PC-3 (cell line): Measurements from ENCODE around the gene HMCN1. TPM values are rescaled to one million over a fixed set of nuclear protein-coding genes. Genes with fewer than 3 reads are reported as not detected.

Experiments used
- ATAC-seq: fragments of 200-7000 bp; cut with Tn5 transposase; 2 replicates; pipeline ENCODE4 v1.9.1; 2020; ENCODE audit warnings: mild to moderate bottlenecking, moderate library complexity
- BruUV-seq: library from RNA; stranded (reverse); fragments of 400-500 nt; replicated peaks from 2 replicates; lab custom pipeline; 2021; lab: Mats Ljungman, UMichigan
- CTCF ChIA-PET: fragments of 300-600 bp; sonication (Branson Sonifier 250); formaldehyde crosslinking; loops from one replicate; lab custom pipeline; 2022; ENCODE audit warnings: antibody characterized with exemption; lab: Charles Lee
- POLR2A ChIA-PET: fragments of 300-600 bp; sonication (Branson Sonifier 250); formaldehyde crosslinking; loops from one replicate; lab custom pipeline; 2022; ENCODE audit warnings: antibody characterized with exemption; ENCODE audit not compliant: unreplicated experiment; lab: Charles Lee
- DNase-seq: peaks from one replicate; pipeline ENCODE4 v3.0.0-alpha.2; 2015
- H2AFZ ChIP-seq: fragments of 300-600 bp; sonication (generic); 2 replicates; pipeline ENCODE4 v1.6.0; 2016; ENCODE audit warnings: antibody characterized with exemption, low read length
- H3F3A ChIP-seq: fragments of 300-600 bp; sonication (generic); one replicate; pipeline ENCODE4 v1.6.0; 2017; ENCODE audit warnings: antibody characterized with exemption, low read length, control low read depth, mild to moderate bottlenecking; ENCODE audit not compliant: unreplicated experiment
- H3K27ac ChIP-seq: fragments of 300-600 bp; sonication (generic); 2 replicates; pipeline ENCODE4 v1.5.1; 2016; ENCODE audit warnings: mild to moderate bottlenecking, low read length
- H3K27me3 ChIP-seq: fragments of 300-600 bp; sonication (generic); 2 replicates; pipeline ENCODE4 v1.6.1; 2016; ENCODE audit warnings: low read length, mixed read lengths
- H3K36me3 ChIP-seq: fragments of 300-600 bp; sonication (generic); 2 replicates; pipeline ENCODE4 v1.6.1; 2016; ENCODE audit warnings: low read depth, mixed run types, low read length, mixed read lengths
- H3K4me1 ChIP-seq: fragments of 300-600 bp; sonication (generic); 2 replicates; pipeline ENCODE4 v1.5.1; 2016; ENCODE audit warnings: low read length; ENCODE audit not compliant: insufficient read depth
- H3K4me2 ChIP-seq: fragments of 300-600 bp; sonication (generic); 2 replicates; pipeline ENCODE4 v1.6.0; 2016; ENCODE audit warnings: low read length
- H3K4me3 ChIP-seq: fragments of 300-600 bp; sonication (generic); 2 replicates; pipeline ENCODE4 v1.5.1; 2016; ENCODE audit warnings: mild to moderate bottlenecking, low read length, mixed read lengths
- H3K79me2 ChIP-seq: fragments of 300-600 bp; sonication (generic); 2 replicates; pipeline ENCODE4 v1.6.1; 2017; ENCODE audit warnings: low read length, mixed read lengths
- H3K9ac ChIP-seq: fragments of 300-600 bp; sonication (generic); 2 replicates; pipeline ENCODE4 v1.6.0; 2016; ENCODE audit warnings: mild to moderate bottlenecking, low read length
- H3K9me2 ChIP-seq: fragments of 300-600 bp; sonication (generic); replicated peaks from 2 replicates; pipeline ENCODE4 v1.6.1; 2016; ENCODE audit warnings: mixed run types, low read length, mixed read lengths
- H3K9me3 ChIP-seq: fragments of 300-600 bp; sonication (generic); 2 replicates; pipeline ENCODE4 v1.6.1; 2016; ENCODE audit warnings: low read length, mixed read lengths
- H4K20me1 ChIP-seq: fragments of 300-600 bp; sonication (generic); 2 replicates; pipeline ENCODE4 v1.6.1; 2016; ENCODE audit warnings: low read length, mixed read lengths
- EZH2 ChIP-seq: fragments of 300-600 bp; sonication (generic); IDR thresholded peaks from one replicate; pipeline ENCODE4 v1.6.1; 2017; ENCODE audit warnings: antibody characterized with exemption, mild to moderate bottlenecking, low read length; ENCODE audit not compliant: unreplicated experiment
- EZH2phosphoT487 ChIP-seq: fragments of 300-600 bp; sonication (generic); IDR thresholded peaks from 2 replicates; pipeline ENCODE4 v1.6.1; 2018; ENCODE audit warnings: mild to moderate bottlenecking, antibody characterized with exemption, low read length, borderline replicate concordance
- intact Hi-C: fragments of 100-400 bp; cut with micrococcal nuclease; formaldehyde crosslinking; loops from 2 replicates; pipeline ENCODE4 v1.9.0; 2023
- total RNA-seq: library from RNA; depleted of rRNA; stranded (reverse); fragments of >200 nt; gene quantifications from 2 replicates; pipeline ENCODE4 v1.2.3, GENCODE V29; 2014
- TF ChIP-seq, protein P1 (sequence below): fragments of 300-600 bp; sonication (generic); conservative IDR thresholded peaks from 2 replicates; pipeline ENCODE4 v1.5.1; 2017; ENCODE audit warnings: antibody characterized with exemption, low read depth, mild to moderate bottlenecking, low read length

The HMCN1 gene
- total RNA-seq, 1 experiment from 2014 or later, result 0.66 TPM

DNA sequence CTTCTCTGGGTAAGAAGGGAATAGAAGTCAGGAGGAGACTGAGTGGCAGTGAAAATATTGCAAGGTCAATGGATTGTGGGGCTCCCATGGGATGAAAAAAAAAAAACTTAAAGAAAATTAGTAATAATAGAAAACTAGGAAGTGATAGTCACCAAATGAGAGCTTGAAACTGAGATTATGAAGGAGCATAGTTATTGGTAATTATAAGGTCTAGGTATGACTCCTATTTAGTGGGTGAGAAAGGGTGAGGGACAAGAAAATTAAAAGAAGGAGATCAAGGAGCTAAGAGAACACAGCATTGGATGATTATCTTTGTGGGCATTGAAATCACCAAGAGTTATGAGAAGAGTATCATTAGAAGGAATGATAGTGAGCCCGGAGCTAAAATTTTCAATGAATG lies 339.5 kb downstream of the HMCN1 start:
- TF ChIP-seq EZH2phosphoT487, result no peak
- no peak for TF ChIP-seq EZH2
- TF ChIP-seq, protein P1, sequence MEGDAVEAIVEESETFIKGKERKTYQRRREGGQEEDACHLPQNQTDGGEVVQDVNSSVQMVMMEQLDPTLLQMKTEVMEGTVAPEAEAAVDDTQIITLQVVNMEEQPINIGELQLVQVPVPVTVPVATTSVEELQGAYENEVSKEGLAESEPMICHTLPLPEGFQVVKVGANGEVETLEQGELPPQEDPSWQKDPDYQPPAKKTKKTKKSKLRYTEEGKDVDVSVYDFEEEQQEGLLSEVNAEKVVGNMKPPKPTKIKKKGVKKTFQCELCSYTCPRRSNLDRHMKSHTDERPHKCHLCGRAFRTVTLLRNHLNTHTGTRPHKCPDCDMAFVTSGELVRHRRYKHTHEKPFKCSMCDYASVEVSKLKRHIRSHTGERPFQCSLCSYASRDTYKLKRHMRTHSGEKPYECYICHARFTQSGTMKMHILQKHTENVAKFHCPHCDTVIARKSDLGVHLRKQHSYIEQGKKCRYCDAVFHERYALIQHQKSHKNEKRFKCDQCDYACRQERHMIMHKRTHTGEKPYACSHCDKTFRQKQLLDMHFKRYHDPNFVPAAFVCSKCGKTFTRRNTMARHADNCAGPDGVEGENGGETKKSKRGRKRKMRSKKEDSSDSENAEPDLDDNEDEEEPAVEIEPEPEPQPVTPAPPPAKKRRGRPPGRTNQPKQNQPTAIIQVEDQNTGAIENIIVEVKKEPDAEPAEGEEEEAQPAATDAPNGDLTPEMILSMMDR, result no peak
- Histone ChIP-seq H3K79me2 (no peaks in the 10 kb centered on the region), H2AFZ (no peak overlapping the region), H3K27ac (no peak overlapping the region), H3K27me3 (no peaks in the 10 kb centered on the region), H3K4me1 (0 out of 2 replicates have a peak, but pooled peaks cover 6% of the 10 kb centered on the region), H3K9me2 (no peaks in the 10 kb centered on the region), H3F3A (no peaks in the 10 kb centered on the region), H3K4me2 (no peak overlapping the region), H3K9me3 (no peaks in the 10 kb centered on the region), H3K4me3 (no peak overlapping the region), H3K36me3 (no peaks in the 10 kb centered on the region), H4K20me1 (no peaks in the 10 kb centered on the region), H3K9ac (no peak overlapping the region)
- no TSS peak for BruUV-seq
- CTCF ChIA-PET, result no interaction called here
- intact Hi-C loops, result no loop called here
- DNase-seq, result no peak
- POLR2A ChIA-PET, result no interaction called here
- ATAC-seq, result no peak

DNA sequence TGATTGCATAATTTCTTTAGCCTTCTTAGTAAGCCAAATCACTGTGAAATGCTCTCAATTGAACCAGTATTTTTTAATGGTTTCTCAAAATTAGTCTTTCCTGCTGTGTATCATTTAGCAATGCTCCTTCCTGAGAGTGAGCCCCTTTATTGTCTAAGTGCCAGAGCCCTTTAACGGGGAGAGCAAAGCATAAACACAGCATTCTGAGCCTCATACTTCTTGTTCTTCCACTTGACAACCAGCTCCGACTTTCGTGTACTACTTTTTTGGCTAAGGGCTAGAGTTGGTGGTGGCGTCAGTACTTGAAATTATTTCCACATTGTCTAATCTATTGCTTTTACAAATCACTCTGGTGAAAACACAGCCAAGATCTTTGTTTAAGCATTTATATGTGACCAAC lies 341.8 kb downstream of the HMCN1 start:
- BruUV-seq, result no TSS peak
- no peak for DNase-seq
- ATAC-seq, result no peak
- ChIA-PET POLR2A (no interaction called here), CTCF (no interaction called here)
- H3K4me3 ChIP-seq, result no peak overlapping the region
- H4K20me1 ChIP-seq, result no peaks in the 10 kb centered on the region
- TF ChIP-seq EZH2phosphoT487 (no peak), EZH2 (no peak)
- TF ChIP-seq, protein P1, result no peak
- H2AFZ ChIP-seq, result no peak overlapping the region
- no peaks in the 10 kb centered on the region for H3K79me2 ChIP-seq
- no peaks in the 10 kb centered on the region for H3F3A ChIP-seq
- H3K27ac ChIP-seq, result no peak overlapping the region
- intact Hi-C loops, result no loop called here
- no peak overlapping the region for H3K4me2 ChIP-seq
- H3K36me3 ChIP-seq, result no peaks in the 10 kb centered on the region
- H3K4me1 ChIP-seq, result 0 out of 2 replicates have a peak, but pooled peaks cover 11% of the 10 kb centered on the region
- H3K27me3 ChIP-seq, result no peaks in the 10 kb centered on the region
- no peak overlapping the region for H3K9ac ChIP-seq
- no peaks in the 10 kb centered on the region for H3K9me3 ChIP-seq
- H3K9me2 ChIP-seq, result no peaks in the 10 kb centered on the region

DNA sequence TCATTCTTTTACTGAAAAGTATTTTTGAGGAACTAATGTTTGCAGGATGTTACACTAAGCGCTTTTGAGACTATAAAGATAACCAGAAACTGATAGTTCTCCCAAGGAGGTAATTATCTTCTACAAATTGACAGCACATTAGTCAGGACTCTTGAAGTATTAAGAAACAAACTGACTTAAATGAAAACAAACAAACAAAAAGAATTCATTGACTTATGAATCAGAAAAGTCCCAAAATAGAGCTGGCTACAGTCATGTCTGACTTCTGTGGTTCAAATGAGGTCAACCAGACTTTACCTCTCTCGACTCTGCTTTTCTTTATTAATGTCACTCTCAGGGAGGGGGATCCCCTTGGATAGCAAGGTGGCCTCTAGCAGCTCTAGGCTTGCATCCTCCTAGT lies 344.1 kb downstream of the HMCN1 start:
- BruUV-seq, result no TSS peak
- intact Hi-C loops, result no loop called here
- CTCF ChIA-PET, result no interaction called here
- Histone ChIP-seq H3K36me3 (no peaks in the 10 kb centered on the region), H3K79me2 (no peaks in the 10 kb centered on the region), H3K4me2 (no peak overlapping the region), H3K27me3 (no peaks in the 10 kb centered on the region), H4K20me1 (no peaks in the 10 kb centered on the region), H3K4me3 (no peak overlapping the region), H3K9me2 (no peaks in the 10 kb centered on the region), H3K27ac (no peak overlapping the region), H3K9ac (no peak overlapping the region), H3K4me1 (peaks cover 23% of the 10 kb centered on the region), H3K9me3 (no peaks in the 10 kb centered on the region), H2AFZ (no peak overlapping the region), H3F3A (peaks cover 6% of the 10 kb centered on the region)
- POLR2A ChIA-PET, result no interaction called here
- no peak for ATAC-seq
- TF ChIP-seq EZH2 (no peak), EZH2phosphoT487 (no peak)
- TF ChIP-seq, protein P1, result no peak
- peak; percentile 4 for DNase-seq
